ENCODE measurements around the gene KLHL21.
A peak's percentile ranks its signal among the peaks of the same experiment; 100 is the strongest.
"Not testable (repeated sequence)": the region's sequence is repeated elsewhere in the genome, so short reads cannot be mapped to it uniquely, and the experiment has no call there.

The KLHL21 gene

DNA sequence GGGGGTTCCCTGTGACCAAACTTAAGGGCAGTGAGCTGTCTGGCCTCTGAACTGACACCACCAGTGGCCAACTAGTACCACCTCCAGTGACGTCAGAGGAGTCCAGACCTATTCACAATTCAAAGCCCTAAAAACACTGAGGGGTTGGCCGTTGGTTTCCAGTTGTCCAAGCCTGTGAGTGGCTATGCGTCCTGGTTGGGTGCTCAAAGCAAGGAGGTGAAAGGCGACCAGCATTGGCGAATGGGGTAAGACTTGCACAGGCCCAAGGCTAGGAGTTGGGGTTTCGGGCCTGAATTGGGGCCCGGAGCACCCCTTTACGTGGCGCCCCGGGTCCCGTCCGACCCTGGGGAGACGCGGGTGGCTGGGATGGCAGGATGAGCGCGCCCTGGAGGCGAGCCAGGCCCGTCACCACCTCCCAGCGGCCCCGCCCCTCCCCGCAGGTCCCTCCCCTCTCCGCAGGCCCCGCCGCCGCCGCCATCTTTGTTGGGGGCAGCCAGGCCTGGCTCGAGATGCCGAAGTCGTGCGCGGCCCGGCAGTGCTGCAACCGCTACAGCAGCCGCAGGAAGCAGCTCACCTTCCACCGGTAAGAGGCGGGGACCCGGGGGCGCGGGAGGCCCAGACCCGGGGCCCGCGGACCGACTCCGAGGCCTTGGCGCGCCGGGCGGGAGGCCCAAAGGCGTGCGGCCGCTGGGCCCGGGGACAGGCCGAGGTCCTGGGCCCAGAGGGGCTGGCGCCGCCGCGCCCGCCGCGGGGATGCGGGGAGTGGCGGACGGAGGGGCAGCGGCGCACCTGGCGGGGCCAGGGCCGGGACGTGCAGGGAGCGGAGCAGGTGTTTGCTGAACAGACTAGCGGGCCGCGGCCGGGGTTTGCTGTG, 22.3 kb upstream of the KLHL21 start, which contains the start of gene THAP3:
Gene THAP3 (plus strand): TSS at position 159 of the 874 bp plus-strand sequence. CDS start 351 bp downstream, at position 510.
- peak; percentile 94 for DNase-seq

- no peak for DNase-seq
These were observed 20.7 kb upstream of the KLHL21 start for GRCh38 chr1:6623269-6623965.

GRCh38 chr1:6622396-6623152, 19.9 kb upstream of the KLHL21 start:
- no peak for DNase-seq

GRCh38 chr1:6621429-6622391, 19.0 kb upstream of the KLHL21 start:
- no peak for DNase-seq

GRCh38 chr1:6619045-6619444, 16.4 kb upstream of the KLHL21 start:
- DNase-seq, result no peak

- no peak for DNase-seq
These were observed 12.5 kb upstream of the KLHL21 start for GRCh38 chr1:6614929-6615785.

GRCh38 chr1:6614019-6614928, 11.6 kb upstream of the KLHL21 start:
- DNase-seq, result peak; percentile 49

- DNase-seq, result peak; percentile 100
These were observed 10.8 kb upstream of the KLHL21 start, which contains the start of gene PHF13 for GRCh38 chr1:6613361-6614018. PHF13 (plus strand) TSS chr1:6613731; CDS start chr1:6614067, 336 bp downstream.

GRCh38 chr1:6612641-6613360, 10.1 kb upstream of the KLHL21 start:
- peak; percentile 49 for DNase-seq

GRCh38 chr1:6603915-6604558, 1.4 kb upstream of the KLHL21 start:
- peak; percentile 35 for DNase-seq

DNA sequence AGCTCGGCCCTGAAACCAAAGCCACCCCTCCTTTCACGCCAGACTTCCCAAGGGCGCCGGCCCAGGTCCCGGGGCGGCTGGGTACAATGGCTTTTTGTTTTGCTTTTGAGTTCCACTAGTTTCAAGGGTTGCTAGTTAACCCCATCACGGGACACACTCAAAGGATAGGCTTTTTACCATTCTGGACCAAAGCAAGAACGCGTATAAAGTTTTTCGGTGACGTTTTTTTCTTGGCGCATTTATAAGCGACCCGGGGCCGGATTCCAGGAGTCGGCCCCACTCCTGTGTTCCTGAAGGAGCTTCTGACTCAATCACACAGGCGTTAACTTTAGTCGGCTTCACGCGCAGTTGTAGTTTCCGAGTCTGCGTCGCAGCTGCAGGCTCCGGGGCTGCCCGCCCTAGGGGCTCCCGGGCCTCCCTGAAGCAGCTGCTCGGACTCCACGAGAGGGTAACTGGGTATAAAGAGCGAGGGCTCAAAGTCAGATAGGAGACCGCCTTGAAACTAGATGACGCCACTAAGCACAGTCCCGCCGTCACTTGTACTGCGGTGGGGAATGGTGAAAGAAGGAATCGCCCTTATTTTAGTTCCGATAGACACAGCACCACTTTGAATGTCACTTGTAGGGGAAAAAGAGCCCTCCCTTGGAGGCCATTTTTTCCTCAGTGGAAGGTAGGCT, 707 bp upstream of the KLHL21 start:
- peak; percentile 68 for DNase-seq

DNA sequence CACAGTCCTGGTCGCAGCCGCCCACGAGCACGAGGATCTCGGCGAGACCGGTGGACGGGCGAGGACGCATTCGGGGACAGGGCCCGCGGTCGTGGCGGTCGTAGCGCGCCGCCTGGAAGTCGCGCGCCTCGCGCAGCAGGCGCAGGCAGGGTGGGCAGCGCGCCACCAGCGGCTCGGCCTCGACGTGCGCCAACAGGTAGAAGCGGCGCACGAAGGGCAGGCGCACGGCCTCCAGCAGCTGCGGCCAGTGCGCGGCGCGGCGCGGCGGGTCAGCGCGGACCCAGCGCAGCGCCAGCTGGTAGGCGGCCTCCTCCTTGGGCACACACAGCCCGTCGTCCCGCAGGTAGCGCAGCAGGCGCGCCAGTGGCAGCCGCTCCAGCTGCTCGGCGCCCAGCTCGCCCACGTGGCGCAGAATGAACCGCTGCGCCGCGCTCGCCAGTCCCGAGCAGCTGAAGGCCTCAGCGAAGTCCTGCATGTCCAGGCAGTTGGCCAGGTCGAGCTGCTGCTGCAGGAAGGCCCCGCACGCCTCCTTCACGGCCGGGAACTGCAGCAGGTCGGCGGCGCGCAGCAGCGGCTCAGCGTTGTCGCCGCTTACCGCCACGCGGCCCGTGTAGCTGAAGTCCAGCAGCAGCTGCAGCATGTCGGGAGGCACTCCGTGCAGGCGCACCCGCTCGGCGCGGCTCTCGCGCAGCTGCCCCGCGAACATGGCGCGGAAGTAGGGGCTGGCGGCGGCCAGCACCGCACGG, 573 bp downstream of the KLHL21 start:
- DNase-seq, result peak; percentile 76

GRCh38 chr1:6601049-6601922, 1.4 kb downstream of the KLHL21 start:
- DNase-seq, result peak; percentile 92

GRCh38 chr1:6600410-6601048, 2.1 kb downstream of the KLHL21 start:
- DNase-seq, result peak; percentile 30

DNA sequence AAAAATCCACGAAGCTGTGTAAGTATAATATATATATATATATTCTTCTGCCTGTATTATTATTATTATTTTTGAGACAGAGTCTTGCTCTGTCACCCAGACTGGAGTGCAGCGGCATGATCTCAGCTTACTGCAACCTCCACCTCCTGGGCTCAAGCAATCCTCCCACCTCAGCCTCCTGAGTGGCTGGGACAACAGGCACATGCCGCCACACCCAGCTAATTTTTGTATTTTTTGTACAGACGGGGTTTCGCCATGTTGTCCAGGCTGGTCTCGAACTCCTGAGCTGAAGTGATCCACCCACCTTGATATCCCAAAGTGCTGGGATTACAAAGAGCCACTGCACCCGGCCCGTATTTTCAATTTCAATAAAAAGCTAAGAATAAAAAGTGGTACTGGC, 2.7 kb downstream of the KLHL21 start:
- not testable (repeated sequence) for DNase-seq
